K562 (cell line): ENCODE results near the gene KRT5.

Source experiments
- CBX2 ChIP-seq: fragments of 200-600 bp; sonication (generic); IDR thresholded peaks from one replicate; pipeline ENCODE4 v1.6.1; 2012; ENCODE audit warnings: mild to moderate bottlenecking, low read length, inconsistent platforms; ENCODE audit not compliant: insufficient read depth, poor library complexity, severe bottlenecking
- CEBPG ChIP-seq, 3 experiments: fragments of 200-800 bp in 1 of 3; sonication (Bioruptor generic) in 1 of 3; sonication (generic) in 1 of 3; formaldehyde crosslinking in 1 of 3; IDR thresholded peaks in 2 of 3; conservative IDR thresholded peaks in 1 of 3; 2 replicates each; pipeline versions ENCODE4 v1.6.1 to v1.8.0; 2016 to 2022; ENCODE audit warnings: missing compliant biosample characterization in 2 of 3, missing genetic modification characterization in 2 of 3, mild to moderate bottlenecking in 1 of 3, missing genetic modification reagents in 1 of 3
- ETV5 ChIP-seq: sonication (generic); formaldehyde crosslinking; IDR thresholded peaks from 2 replicates; pipeline ENCODE4 v1.4.0; 2020; ENCODE audit warnings: low read depth, mild to moderate bottlenecking, missing genetic modification reagents
- GABPB1 ChIP-seq: sonication (generic); formaldehyde crosslinking; IDR thresholded peaks from 2 replicates; pipeline ENCODE4 v1.8.0; 2022; ENCODE audit warnings: mild to moderate bottlenecking, missing genetic modification reagents
- LEF1 ChIP-seq: fragments of 450-650 bp; IDR thresholded peaks from 2 replicates; pipeline ENCODE4 v1.6.1; 2016; ENCODE audit warnings: mild to moderate bottlenecking
- TF ChIP-seq, protein P1 (sequence below): fragments of 450-650 bp; IDR thresholded peaks from 2 replicates; pipeline ENCODE4 v1.6.1; 2017; ENCODE audit warnings: mild to moderate bottlenecking, moderate library complexity
- TF ChIP-seq, protein P2 (sequence below): sonication (generic); formaldehyde crosslinking; IDR thresholded peaks from 2 replicates; pipeline ENCODE4 v1.8.1; 2022; ENCODE audit warnings: missing genetic modification reagents

DNA sequence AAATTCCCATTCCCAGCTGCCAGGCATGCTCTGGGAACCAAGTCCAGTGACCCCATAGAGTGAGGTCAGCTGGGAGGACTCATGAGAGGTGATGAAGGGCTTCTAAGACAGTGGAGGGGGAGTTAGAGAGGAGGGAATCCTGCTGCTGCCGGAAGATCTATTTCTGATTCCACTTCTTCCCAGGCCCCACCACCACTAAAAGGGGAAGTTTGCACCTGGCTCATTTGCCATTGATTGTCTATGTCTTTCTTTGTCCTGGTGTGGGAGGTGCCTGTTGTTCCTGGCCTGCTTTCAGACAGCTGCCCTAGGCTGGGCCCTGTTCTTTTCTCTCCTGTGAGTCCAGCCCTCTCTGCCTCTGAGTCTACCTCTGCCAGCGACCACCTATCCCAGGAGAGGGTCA lies 24.1 kb downstream of the KRT5 start:
- TF ChIP-seq, protein P1, sequence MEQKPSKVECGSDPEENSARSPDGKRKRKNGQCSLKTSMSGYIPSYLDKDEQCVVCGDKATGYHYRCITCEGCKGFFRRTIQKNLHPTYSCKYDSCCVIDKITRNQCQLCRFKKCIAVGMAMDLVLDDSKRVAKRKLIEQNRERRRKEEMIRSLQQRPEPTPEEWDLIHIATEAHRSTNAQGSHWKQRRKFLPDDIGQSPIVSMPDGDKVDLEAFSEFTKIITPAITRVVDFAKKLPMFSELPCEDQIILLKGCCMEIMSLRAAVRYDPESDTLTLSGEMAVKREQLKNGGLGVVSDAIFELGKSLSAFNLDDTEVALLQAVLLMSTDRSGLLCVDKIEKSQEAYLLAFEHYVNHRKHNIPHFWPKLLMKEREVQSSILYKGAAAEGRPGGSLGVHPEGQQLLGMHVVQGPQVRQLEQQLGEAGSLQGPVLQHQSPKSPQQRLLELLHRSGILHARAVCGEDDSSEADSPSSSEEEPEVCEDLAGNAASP, result no peak
- TF ChIP-seq CBX2 (no peak), ETV5 (CRISPR knock-in tag) (no peak), GABPB1 (CRISPR knock-in tag) (no peak), LEF1 (no peak), CEBPG (CRISPR knock-in tag; IDR thresholded peaks at IDR 0.05) (no peak), CEBPG (tag; conservative IDR thresholded peaks at IDR 0.05 in 1 of 2, IDR thresholded peaks at IDR 0.05 in 1 of 2) (no peak)
- TF ChIP-seq, protein P2, sequence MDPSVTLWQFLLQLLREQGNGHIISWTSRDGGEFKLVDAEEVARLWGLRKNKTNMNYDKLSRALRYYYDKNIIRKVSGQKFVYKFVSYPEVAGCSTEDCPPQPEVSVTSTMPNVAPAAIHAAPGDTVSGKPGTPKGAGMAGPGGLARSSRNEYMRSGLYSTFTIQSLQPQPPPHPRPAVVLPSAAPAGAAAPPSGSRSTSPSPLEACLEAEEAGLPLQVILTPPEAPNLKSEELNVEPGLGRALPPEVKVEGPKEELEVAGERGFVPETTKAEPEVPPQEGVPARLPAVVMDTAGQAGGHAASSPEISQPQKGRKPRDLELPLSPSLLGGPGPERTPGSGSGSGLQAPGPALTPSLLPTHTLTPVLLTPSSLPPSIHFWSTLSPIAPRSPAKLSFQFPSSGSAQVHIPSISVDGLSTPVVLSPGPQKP (CRISPR knock-in tag), result no peak
